B cell (primary cell): ENCODE results near the gene DDAH1.

ENCODE experiments used
- CTCF ChIP-seq: fragments of 200-600 bp; IDR thresholded peaks from one replicate; pipeline ENCODE4 v1.8.0; 2022; ENCODE audit warnings: antibody characterized with exemption, mild to moderate bottlenecking
- EZH2 ChIP-seq: IDR thresholded peaks from 2 replicates; pipeline ENCODE4 v1.6.1; 2012; ENCODE audit warnings: borderline replicate concordance, low read depth, mild to moderate bottlenecking, moderate library complexity, low read length; ENCODE audit not compliant: insufficient read depth, poor library complexity, severe bottlenecking

- TF ChIP-seq CTCF (no peak), EZH2 (no peak)
Measured at GRCh38 chr1:85297855-85298629, 166.9 kb downstream of the DDAH1 start.
